HG03558 (cell line): ENCODE results near the gene APC.
"Not testable (repeated sequence)": the region's sequence is repeated elsewhere in the genome, so short reads cannot be mapped to it uniquely, and the experiment has no call there.

ENCODE experiments used
- ATAC-seq: cut with Tn5 transposase; IDR thresholded peaks from one replicate; pipeline ENCODE4 v1.9.1; 2021; ENCODE audit warnings: moderate number of reproducible peaks; ENCODE audit not compliant: unreplicated experiment; ENCODE audit errors: extremely low read depth

Gene APC

DNA sequence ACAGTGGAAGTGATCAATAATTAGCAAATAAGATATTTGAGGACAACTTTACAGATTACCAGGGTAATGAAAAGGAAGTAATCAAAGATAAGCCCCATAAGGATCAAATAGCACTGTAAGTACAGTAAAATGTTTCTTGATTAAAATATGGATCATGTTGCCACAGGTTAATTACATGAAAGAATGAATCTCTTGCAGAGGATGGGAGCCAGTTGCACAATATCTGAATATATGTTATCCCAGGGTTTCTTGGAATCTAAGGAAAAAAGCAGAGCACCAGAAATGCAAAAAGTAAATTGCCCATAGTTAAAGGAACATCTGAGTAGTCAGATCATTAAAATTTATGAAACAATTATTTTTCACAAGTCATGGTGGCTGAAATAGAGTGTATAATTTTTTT lies 109.6 kb downstream of the APC start:
- no peak for ATAC-seq

DNA sequence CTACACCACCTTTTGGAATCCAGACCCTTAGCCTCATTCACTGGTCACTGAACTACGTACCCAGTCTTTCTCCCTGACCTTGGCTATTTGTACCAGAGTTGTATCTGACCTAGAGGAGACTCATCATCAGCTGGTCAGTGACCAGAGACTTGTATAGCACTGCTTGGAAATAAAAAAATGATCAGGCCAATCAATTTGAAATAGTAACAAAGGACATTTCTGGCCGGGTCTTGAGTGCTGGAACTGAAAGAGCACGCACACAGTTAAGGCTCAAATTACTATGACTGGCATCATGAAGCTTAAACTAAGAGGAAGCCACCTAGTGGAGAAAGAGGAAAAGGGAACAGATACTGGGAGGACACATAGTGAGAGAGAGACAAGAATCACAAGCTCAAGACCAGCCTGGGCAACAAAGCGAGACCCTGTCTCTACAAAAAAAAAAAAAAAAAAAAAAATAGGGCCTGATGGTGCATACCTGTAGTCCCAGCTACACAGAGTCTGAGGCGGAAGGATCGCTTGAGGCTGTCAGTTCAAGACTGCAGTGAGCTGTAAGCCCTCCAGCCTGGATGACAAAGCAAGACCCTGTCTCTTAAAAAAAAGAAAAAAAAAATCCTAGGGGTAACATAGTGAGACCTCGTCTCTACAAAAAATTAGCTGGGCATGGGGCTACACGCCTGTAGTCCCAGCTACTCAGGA lies 110.6 kb downstream of the APC start:
- ATAC-seq, result peak; percentile 100

DNA sequence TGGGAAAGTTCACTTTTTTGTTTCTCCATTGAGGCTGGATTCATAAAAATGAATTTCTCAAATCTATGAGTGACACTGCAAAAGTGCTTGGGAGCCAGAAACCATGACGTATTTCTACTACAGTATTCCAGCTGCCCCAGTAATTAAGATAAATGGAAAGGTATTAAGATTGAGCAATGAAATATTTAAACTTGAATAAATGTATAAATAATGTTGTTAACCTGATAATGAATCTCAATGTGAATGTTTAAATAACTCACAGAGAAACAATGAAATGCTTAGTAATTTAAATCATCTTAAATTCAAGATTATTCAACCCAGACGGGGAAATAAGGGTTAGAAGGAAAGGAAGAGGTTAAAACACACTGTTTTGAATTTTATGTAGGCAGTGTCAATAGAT lies 112.2 kb downstream of the APC start:
- ATAC-seq, result no peak

DNA sequence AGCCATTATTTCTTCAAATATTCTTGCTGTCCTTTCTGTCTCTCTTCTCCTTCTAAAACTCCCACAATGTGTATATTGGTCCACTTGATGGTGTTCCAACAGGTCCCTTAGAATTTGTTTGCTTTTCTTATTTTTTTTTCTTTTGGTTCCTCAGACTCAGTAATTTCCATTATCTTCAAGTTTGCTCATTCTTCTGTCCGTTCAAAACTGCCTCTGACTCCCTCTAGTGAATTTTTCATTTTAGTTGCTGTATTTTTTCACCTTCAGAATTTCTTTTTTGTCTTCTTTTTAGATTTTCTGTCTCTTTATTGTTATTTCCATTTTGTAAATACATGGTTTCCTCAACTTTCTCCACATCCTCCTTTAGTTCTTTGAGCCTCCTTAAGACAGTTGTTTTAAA lies 117.0 kb downstream of the APC start:
- no peak for ATAC-seq

DNA sequence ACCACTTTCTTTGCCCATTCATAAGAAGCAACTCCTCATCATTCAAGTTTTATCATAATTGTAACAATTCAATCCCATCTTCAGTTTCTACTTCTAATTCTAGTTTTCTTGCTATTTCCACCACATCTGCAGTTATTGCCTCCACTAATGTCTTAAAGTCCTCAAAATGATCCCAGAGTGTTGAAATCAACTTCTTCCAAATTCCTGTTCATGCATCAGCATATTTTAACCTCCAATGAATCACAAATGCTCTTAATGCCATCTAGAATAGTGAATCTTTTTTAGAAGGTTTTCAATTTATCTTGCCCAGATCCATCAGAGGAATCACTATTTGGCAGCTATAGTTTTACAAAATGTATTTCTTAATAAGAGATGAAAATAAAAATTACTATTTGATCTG lies 120.2 kb downstream of the APC start:
- no peak for ATAC-seq

DNA sequence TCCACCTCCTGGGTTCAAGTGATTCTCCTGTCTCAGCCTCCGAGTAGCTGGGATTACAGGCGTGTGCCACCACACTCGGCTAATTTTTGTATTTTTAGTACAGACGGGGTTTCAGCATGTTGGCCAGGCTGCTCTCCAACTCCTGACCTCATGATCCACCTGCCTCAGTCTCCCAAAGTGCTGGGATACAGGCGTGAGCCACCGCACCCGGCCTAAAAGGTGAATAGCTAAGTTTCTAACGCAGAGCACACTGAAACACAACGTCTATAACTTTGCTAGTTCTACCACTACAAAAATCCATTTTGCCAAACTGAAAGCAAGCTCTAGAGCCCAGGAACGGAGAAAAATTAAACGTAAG lies 122.9 kb downstream of the APC start:
- ATAC-seq, result not testable (repeated sequence)

DNA sequence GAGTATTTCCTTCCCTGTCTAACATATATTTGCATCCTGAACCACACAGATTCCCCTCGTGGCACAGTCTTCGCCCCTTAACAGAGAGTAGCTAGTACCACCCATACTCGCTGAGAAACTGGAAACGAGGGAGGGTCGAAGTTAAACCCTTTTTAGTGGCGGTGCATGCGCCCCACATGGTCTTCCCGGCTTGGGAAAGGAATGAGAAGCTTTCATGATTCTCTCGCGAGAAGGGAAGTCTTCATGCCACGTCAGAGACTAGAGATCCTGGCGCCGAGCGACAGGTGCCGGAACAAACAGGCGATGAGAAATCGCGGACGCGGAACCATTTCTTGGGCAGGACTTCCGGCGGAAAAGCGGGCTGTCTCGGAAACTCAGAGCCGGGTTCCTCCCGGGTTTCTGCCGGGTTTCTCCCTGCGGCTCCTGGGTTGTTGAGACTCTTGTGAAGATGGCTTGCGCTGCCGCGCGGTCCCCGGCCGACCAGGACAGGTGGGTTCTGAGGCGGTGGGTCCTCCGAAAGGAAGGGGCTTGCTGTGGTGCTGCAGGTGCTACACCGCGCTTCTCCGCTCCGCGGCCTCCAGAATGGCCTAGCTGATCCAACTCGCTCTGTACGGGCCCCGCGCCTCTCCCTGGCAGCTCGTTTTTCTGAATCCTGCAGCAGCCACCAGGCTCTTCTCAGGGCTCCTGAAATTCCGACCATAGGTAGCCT lies 123.4 kb downstream of the APC start, which contains the start of gene SRP19:
Gene SRP19 (plus strand): TSS at position 359 of the 709 bp plus-strand sequence. CDS start 90 bp downstream, at position 449.
- ATAC-seq, result peak; percentile 94

DNA sequence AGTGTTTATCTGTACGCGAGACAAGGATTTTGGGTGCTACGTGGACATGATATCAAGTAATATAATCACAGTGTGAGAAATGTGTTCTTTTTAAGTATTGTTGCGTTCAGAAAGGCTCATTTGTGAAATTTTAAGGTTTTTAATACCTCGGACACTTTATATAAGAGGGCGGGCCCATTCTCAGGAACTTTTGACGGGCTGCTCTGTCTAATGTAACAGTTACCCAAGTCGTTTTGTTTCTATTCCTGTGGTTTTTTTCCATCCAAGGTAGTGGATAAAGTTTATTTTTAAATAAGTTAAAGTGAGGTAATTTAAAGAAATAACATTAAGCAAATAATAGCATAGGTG lies 123.9 kb downstream of the APC start:
- no peak for ATAC-seq

DNA sequence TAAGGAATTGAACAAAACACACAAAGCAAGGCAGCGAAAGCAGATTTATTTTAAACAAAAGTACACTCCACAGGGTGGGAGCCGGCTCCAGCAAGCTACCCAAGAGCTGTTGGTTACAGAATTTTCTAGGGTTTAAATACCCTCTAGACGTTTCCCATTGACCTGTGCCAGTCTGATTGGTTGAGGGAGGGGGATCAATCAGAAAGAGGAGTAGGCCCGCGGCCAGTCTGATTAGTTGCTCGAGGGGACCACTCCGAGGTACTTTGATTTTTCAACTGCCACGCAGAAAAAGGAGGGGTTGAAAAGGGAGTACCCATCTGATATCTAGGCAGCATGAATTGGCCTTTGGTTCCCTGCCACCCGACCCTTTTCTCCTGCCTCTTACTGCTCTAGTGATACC lies 124.4 kb downstream of the APC start:
- ATAC-seq, result no peak

DNA sequence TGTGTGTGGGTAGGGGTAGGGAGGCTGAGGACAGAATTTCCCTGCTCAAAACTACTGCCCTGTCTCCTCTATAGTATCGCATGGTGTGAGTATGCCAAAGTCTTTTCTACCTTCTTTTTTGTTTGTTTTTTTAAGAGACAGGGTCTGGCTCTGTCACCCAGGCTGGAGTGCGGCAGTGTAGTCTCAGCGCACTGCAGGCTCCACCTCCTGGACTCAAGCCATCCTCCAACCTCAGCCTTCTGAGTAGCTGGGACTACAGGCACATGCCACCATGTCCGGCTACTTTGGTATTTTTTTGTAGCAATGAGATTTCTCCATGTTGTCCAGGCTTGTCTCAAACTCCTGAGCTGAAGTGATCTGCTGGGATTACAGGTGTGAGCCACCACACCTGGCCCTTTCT lies 125.9 kb downstream of the APC start:
- ATAC-seq, result no peak

DNA sequence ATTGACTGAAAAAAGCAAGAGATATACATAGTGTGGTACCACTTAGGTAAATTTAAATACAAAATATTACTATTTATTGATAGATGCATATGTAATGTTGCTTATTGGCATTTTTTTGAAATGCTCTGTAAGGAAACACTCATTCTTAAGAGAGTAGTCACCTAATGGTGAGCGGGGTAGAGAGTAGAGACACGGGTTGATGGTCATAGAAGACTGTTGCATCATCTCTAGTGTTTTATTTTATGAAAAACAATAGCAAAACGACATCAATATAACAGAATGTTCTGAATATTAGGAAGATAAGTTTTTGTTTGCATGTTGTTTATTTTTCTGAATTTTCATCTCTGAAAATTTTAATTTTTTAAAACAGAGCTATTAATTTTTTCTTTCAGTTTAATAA lies 127.4 kb downstream of the APC start:
- ATAC-seq, result no peak

DNA sequence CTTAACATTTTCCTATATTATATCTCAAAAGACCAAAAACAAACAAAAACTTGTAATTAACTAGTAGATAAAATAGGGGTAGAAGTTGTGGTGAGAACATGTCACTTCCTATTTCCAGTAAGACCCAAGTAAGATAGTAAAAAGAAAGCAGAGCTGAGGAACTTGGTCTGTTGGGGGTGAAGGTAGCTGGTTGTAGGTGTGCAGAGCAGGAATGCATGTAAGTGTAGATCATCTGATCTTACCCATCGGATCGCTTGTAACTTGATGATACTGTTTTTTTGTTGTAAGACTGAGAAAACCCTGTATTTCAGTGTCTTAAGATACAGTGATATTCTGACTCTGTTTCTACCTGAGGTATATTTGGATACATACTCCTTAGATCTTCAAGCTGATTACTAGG lies 129.1 kb downstream of the APC start:
- ATAC-seq, result no peak

DNA sequence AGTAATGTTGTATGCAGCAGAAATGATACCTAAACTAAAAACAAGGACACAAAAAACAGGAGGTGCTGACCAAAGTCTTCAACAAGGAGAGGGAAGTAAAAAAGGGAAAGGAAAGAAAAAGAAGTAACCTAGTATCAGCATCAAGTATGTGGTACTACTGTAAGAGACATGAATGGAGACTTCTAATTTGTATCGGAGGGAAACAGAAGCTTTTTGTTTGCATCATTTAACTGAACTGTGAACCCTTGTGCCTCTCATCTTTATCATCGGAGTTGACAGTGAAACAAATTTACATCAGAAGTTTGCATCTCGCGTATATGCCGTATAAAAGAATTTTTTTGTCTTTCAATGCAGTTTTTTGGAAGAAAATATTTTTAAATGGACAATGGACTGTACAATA lies 129.7 kb downstream of the APC start:
- ATAC-seq, result no peak

DNA sequence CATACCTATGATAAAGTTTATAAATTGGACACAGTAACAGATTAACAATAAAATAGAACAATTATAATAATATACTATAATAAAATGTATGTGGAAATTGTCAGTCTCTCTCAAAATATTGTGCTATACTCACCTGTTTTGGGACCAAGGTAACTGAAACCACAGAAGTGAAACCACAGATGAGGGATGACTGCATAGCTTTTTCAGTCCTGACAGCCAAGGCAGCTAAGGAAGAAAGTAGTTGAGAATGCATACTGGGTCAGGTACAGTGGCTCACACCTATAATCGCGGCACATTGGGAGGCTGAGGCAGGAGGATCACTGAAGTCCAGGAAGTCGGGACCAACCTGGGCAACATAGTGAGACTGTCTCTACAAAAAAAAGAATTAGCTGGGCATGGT lies 132.3 kb downstream of the APC start:
- no peak for ATAC-seq

DNA sequence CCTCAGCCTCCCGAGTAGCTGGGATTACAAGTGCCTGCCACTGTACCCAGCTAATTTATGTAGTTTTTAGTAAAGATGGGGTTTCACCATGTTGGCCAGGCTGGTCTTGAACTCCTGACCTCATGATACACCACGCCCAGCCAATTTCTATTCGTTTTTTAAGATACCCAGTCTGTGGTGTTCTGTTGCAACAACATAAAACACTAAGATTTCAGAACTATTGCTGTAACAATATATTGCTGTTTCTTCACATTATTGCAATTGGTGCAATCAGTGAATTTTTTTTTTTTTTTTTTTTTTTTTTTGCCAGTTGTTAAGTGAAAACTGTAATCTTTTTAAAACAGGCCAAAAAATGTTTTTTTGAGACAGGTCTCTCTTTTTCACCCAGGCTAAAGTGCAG lies 133.3 kb downstream of the APC start:
- ATAC-seq, result no peak

DNA sequence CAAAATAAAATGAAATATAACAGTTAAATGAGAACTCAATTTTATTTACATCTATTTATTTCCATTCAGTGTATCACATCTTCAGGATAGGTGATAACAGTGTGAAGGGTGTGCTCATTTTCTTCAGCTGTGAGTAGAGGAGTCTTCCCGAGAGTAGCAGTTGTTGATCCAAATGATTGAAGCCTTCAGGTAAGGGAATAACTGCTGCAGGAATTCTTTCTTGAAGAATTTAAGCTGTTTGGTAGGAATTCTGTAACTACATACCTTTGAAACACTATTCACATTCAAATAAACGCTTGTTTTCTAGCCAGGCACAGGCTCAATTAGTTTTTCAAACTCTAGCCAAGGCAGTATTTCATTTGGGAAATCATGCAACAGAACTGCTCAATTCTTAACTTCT lies 138.7 kb downstream of the APC start:
- no peak for ATAC-seq

DNA sequence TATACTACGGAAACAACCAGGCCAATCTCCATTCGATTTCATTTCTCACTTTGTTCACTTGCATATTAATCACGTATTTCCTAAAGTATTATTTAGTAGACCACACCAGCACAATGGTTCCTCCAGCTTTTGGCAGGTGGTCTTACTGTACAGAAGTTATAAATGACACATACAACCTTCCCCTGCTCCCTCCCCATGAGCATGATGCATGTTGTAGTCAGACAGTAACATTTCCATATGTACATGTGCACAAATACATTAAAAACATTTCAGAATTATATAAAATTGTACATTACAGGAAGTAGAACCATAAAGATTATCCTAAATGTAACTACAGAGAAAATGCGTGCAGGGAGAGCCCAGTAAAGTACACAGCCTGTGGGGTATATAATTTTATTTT lies 140.4 kb downstream of the APC start:
- ATAC-seq, result no peak

DNA sequence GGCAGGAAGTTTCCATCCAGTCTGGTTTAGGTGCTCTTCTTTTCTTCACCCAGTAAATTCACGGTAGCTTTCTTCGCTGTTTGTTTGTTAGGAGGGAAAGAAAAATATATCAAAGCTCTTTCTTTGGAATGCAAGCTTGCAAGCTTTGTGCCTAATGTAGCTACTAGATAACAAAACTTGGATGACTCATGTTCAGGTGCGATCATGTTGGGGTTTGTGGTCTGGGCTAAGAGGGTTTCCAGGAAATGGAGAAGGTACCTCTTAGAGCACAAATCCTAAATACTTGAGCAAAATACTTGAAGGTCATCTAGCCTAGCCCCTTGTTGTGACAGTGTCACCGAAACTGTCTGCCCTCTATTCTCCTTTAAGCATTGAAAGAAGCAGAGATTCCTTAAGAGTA lies 141.1 kb downstream of the APC start:
- peak; percentile 45 for ATAC-seq

DNA sequence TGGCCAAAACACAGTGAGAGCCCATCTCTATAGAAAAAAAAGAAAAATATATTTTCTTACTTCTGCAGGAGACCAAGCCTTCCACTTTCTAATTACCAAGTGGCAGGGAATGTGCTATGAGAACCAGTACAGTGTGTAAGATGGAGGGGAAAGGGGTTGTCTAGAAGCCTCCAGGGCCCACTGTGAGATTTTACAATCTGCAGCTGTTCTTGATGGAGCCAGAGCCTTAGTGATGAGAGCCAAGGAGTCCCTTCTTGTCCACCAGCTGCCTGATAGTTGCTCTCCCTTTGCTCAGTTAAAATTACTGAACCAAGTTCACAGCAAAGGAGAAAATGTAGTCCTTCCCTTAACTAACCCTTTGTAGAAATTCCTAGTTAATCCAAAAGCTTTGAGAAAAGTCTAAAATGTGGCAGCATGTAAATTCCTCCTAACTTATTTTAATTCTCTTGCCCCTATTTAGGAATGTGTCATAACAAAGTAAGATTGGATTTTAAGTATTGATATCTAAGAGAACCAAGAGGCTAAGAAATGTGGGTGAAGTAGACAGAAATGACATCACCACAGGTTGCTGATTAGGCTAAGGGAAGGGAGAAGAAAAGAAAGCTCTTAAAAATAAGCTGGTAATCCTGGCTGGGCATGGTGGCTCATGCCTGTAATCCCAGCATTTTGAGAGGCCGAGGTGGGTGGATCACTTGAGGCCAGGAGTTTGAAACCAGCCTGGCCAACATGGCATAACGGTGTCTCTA lies 142.7 kb downstream of the APC start:
- ATAC-seq, result no peak

DNA sequence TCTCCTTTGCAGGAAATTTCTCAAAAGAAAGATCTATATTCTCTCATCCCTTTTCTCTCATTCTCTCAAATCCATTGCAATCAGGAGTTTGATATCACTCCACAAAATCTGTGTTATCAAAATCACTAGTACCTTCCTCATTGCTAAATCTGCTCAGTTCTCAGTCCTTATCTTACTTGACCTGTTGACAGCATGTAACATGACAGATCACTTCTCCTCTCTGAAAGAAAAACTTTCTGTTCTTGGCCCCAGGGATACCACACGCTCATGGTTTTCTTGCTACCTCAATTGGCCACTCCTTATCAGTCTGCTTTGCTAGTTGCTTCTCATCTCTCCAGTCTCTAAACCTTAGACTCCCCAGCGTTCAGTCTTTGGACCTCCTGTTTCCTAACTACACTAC lies 145.5 kb downstream of the APC start:
- no peak for ATAC-seq

DNA sequence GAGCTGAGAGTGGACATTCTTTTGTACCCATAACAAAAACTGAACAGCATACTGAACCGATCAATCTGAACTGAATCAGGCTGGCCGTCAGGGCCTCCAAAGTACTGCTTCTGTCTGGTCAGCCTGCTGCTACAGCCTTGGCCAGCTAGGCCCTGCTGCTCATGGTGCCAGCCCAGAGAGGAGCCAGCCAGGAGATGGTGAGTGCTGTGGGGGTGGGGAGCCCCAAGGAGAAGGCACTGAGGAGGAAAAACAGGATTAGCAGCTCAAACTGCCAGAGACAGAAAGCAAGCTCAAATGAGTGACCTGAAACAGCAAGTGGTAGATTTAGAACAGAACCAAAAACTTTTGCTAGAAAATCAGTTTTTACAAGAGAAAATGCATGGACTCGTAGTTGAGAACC lies 147.3 kb downstream of the APC start:
- ATAC-seq, result no peak

DNA sequence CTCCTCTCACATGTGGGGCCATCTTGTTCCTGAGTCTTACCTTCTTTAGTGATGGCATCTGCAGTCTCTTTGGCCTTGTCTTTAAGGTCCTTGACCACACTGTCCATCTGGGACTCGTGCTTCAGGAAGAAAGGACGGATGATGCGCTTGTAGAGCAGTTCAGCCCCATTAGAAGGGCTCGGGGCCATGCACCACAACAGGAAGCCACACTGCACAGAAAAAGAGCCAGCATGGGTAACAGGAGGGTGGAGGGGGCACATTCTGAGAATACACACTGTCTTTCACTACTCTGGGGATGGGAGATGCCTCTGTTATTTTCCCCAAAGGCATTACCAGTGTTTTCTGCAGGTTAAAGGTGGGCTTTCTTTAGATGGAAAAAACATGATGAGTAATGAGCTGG lies 149.3 kb downstream of the APC start:
- no peak for ATAC-seq
